GM12878 (cell line): Measurements from ENCODE around the gene ASF1B. TPM values are rescaled to one million over a fixed set of nuclear protein-coding genes. Genes with fewer than 3 reads are reported as not detected.

Source experiments
- ATAC-seq: fragments of 200-7000 bp; cut with Tn5 transposase; 3 replicates; pipeline ENCODE4 v1.9.1; 2020; ENCODE audit warnings: mild to moderate bottlenecking, moderate library complexity
- BruUV-seq: library from RNA; stranded (reverse); fragments of 400-500 nt; replicated peaks from 2 replicates; lab custom pipeline; 2021; lab: Mats Ljungman, UMichigan
- CTCF ChIA-PET: fragments of 300-600 bp; sonication (Branson Sonifier 250); formaldehyde crosslinking; extraction: SDS; loops from one replicate; lab custom pipeline; 2021; ENCODE audit warnings: inconsistent platforms; lab: Yijun Ruan, JAX
- POLR2A ChIA-PET: fragments of 350-600 bp; formaldehyde crosslinking; extraction: SDS; loops from one replicate; lab custom pipeline; 2021; ENCODE audit warnings: inconsistent platforms; lab: Charles Lee
- RAD21 ChIA-PET: fragments of 300-600 bp; sonication (Branson Sonifier 250); formaldehyde crosslinking; loops from one replicate; lab custom pipeline; 2023; ENCODE audit warnings: antibody characterized with exemption; ENCODE audit not compliant: unreplicated experiment; lab: Charles Lee
- SMC1A ChIA-PET: fragments of 300-600 bp; sonication (Branson Sonifier 250); formaldehyde crosslinking; loops from one replicate; lab custom pipeline; 2023; ENCODE audit not compliant: unreplicated experiment, uncharacterized antibody; lab: Charles Lee
- DNase-seq: peaks from one replicate; pipeline ENCODE4 v3.0.0-alpha.2; 2011; ENCODE audit warnings: low read depth, low spot score
- FAIRE-seq: peaks from 3 replicates; lab custom pipeline; 2011; peaks lifted over from hg19 to GRCh38; lab: Jason Lieb, UNC
- H2AFZ ChIP-seq: 2 replicates; pipeline ENCODE4 v1.6.0; 2011; ENCODE audit warnings: low read depth, low read length, control low read depth; ENCODE audit not compliant: control insufficient read depth
- H3K27ac ChIP-seq: 2 replicates; pipeline ENCODE4 v1.5.1; 2011; ENCODE audit warnings: control low read depth; ENCODE audit not compliant: control insufficient read depth, insufficient read depth
- H3K27me3 ChIP-seq, 2 experiments: replicated peaks in 1 of 2; 2 replicates each; pipeline versions ENCODE4 v1.6.0 to v1.6.1; 2011; ENCODE audit warnings: low read length in 1 of 2; ENCODE audit not compliant: control insufficient read depth in 2 of 2, insufficient read depth in 2 of 2
- H3K36me3 ChIP-seq, 2 experiments: 2 replicates each; pipeline ENCODE4 v1.5.1; 2011; ENCODE audit warnings: low read length in 1 of 2; ENCODE audit not compliant: control insufficient read depth in 2 of 2, insufficient read depth in 2 of 2
- H3K4me1 ChIP-seq: 2 replicates; pipeline ENCODE4 v1.6.1; 2011; ENCODE audit warnings: mild to moderate bottlenecking, low read length, moderate library complexity, mixed read lengths; ENCODE audit not compliant: control insufficient read depth, insufficient read depth
- H3K4me2 ChIP-seq: 2 replicates; pipeline ENCODE4 v1.6.0; 2011; ENCODE audit warnings: control low read depth; ENCODE audit not compliant: control insufficient read depth, insufficient read depth
- H3K4me3 ChIP-seq: fragments of 200-600 bp; sonication (generic); 2 replicates; pipeline ENCODE4 v1.5.1; 2016
- H3K79me2 ChIP-seq: 2 replicates; pipeline ENCODE4 v1.6.0; 2011; ENCODE audit warnings: low read length; ENCODE audit not compliant: control insufficient read depth, insufficient read depth
- H3K9ac ChIP-seq: 2 replicates; pipeline ENCODE4 v1.8.0; 2011; ENCODE audit warnings: low read length, control low read depth, mixed read lengths; ENCODE audit not compliant: control insufficient read depth, insufficient read depth
- H3K9me3 ChIP-seq: replicated peaks from 3 replicates; pipeline ENCODE4 v1.5.1; 2011; ENCODE audit warnings: mild to moderate bottlenecking, low read length; ENCODE audit not compliant: control insufficient read depth, insufficient read depth
- H4K20me1 ChIP-seq: 2 replicates; pipeline ENCODE4 v1.6.0; 2011; ENCODE audit not compliant: control insufficient read depth, insufficient read depth
- BRCA1 ChIP-seq: IDR thresholded peaks from 2 replicates; pipeline ENCODE4 v1.6.1; 2011; ENCODE audit warnings: low read depth, low read length, improper control_type of control experiment
- CHD2 ChIP-seq: IDR thresholded peaks from 2 replicates; pipeline ENCODE4 v1.6.1; 2011; ENCODE audit warnings: low read depth, low read length, improper control_type of control experiment, borderline replicate concordance
- CREB1 ChIP-seq: IDR thresholded peaks from 2 replicates; pipeline ENCODE4 v1.6.1; 2012; ENCODE audit warnings: low read depth, mild to moderate bottlenecking, inconsistent platforms
- GABPA ChIP-seq: IDR thresholded peaks from 2 replicates; pipeline ENCODE4 v1.6.1; 2014; ENCODE audit warnings: antibody characterized with exemption, low read depth, mild to moderate bottlenecking, inconsistent platforms
- IRF3 ChIP-seq: fragments of 450-650 bp; IDR thresholded peaks from 2 replicates; pipeline ENCODE4 v1.6.1; 2014; ENCODE audit warnings: mild to moderate bottlenecking
- NR2F1 ChIP-seq: fragments of 450-650 bp; conservative IDR thresholded peaks from 2 replicates; pipeline ENCODE4 v1.6.1; 2017; ENCODE audit warnings: mild to moderate bottlenecking
- RCOR1 ChIP-seq: conservative IDR thresholded peaks from 2 replicates; pipeline ENCODE4 v1.6.1; 2012; ENCODE audit warnings: low read depth, low read length, improper control_type of control experiment
- RELB ChIP-seq: fragments of 450-650 bp; IDR thresholded peaks from 2 replicates; pipeline ENCODE4 v1.6.1; 2017; ENCODE audit warnings: low read depth, mild to moderate bottlenecking, moderate library complexity
- RFX5 ChIP-seq: IDR thresholded peaks from 2 replicates; pipeline ENCODE4 v1.6.1; 2011; ENCODE audit warnings: low read depth, low read length, improper control_type of control experiment
- RUNX3 ChIP-seq: IDR thresholded peaks from 2 replicates; pipeline ENCODE4 v1.6.1; 2012; ENCODE audit warnings: low read length, inconsistent platforms
- TAF1 ChIP-seq: IDR thresholded peaks from 2 replicates; pipeline ENCODE4 v1.6.1; 2011; ENCODE audit warnings: mild to moderate bottlenecking, low read depth, low read length, borderline replicate concordance
- ZNF384 ChIP-seq: IDR thresholded peaks from 2 replicates; pipeline ENCODE4 v1.6.1; 2012; ENCODE audit warnings: low read depth, mild to moderate bottlenecking, low read length, improper control_type of control experiment, borderline replicate concordance
- ZNF622 ChIP-seq: fragments of 450-650 bp; IDR thresholded peaks from 2 replicates; pipeline ENCODE4 v1.6.1; 2017; ENCODE audit warnings: mild to moderate bottlenecking, inconsistent platforms
- WGBS: methylation state at CpG from one replicate; pipeline ENCODE4 v1.1.6; 2016; ENCODE audit warnings: low lambda C conversion rate; ENCODE audit not compliant: insufficient replicate concordance, insufficient coverage; ENCODE audit errors: missing lambda C conversion rate; 5-methylcytosine and 5-hydroxymethylcytosine counted together
- in situ Hi-C: fragments of 300-500 bp; cut with MboI; formaldehyde crosslinking; loops from 9 replicates; pipeline ENCODE4 v1.14.3; 2018; ENCODE audit warnings: mixed read lengths
- intact Hi-C: fragments of 100-400 bp; cut with micrococcal nuclease; formaldehyde crosslinking; loops from one replicate; pipeline ENCODE4 v1.14.2; 2022; ENCODE audit not compliant: unreplicated experiment
- polyA plus RNA-seq, 11 experiments: library from polyadenylated mRNA; depleted of rRNA in 4 of 11; unstranded in 6 of 11; stranded (reverse) in 5 of 11; fragments of >200 nt; fragmentation: Nextera tagmentation in 4 of 11; fragmentation: Illumina TruSeq in 1 of 11; extraction: Ambion mirVana in 4 of 11; extraction: Trizol in 1 of 11; gene quantifications; 1 replicate in 1 of 11; 2 replicates in 10 of 11; pipeline versions ENCODE4 v1.2.1 to v1.2.3, GENCODE V29; 2011 to 2016; ENCODE audit warnings: inconsistent platforms in 2 of 11, missing spikeins in 2 of 11, low read depth in 1 of 11
- total RNA-seq, 4 experiments: library from RNA; depleted of rRNA in 3 of 4; stranded (reverse); fragments of >200 nt in 3 of 4; fragmentation: Illumina TruSeq in 1 of 4; extraction: Trizol in 1 of 4; gene quantifications; 2 replicates each; pipeline versions ENCODE4 v1.2.1 to v1.2.3, GENCODE V29; 2013 to 2021
- TF ChIP-seq, protein P1 (sequence below): fragments of 450-650 bp; IDR thresholded peaks from 2 replicates; pipeline ENCODE4 v1.6.1; 2017; ENCODE audit warnings: mild to moderate bottlenecking, moderate library complexity

ASF1B gene
- total and polyA plus RNA-seq, 10 of the 15 experiments (the other 5 are each of a cell fraction or from before 2014, with no cell fraction given): 10.4 to 217 (median 90.2) TPM

- TF ChIP-seq, protein P1, sequence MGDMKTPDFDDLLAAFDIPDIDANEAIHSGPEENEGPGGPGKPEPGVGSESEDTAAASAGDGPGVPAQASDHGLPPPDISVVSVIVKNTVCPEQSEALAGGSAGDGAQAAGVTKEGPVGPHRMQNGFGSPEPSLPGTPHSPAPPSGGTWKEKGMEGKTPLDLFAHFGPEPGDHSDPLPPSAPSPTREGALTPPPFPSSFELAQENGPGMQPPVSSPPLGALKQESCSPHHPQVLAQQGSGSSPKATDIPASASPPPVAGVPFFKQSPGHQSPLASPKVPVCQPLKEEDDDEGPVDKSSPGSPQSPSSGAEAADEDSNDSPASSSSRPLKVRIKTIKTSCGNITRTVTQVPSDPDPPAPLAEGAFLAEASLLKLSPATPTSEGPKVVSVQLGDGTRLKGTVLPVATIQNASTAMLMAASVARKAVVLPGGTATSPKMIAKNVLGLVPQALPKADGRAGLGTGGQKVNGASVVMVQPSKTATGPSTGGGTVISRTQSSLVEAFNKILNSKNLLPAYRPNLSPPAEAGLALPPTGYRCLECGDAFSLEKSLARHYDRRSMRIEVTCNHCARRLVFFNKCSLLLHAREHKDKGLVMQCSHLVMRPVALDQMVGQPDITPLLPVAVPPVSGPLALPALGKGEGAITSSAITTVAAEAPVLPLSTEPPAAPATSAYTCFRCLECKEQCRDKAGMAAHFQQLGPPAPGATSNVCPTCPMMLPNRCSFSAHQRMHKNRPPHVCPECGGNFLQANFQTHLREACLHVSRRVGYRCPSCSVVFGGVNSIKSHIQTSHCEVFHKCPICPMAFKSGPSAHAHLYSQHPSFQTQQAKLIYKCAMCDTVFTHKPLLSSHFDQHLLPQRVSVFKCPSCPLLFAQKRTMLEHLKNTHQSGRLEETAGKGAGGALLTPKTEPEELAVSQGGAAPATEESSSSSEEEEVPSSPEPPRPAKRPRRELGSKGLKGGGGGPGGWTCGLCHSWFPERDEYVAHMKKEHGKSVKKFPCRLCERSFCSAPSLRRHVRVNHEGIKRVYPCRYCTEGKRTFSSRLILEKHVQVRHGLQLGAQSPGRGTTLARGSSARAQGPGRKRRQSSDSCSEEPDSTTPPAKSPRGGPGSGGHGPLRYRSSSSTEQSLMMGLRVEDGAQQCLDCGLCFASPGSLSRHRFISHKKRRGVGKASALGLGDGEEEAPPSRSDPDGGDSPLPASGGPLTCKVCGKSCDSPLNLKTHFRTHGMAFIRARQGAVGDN: no peak
Measured at GRCh38 chr19:14107581-14108461, 28.6 kb downstream of the ASF1B start (continued).

GRCh38 chr19:14106840-14107239 is 29.5 kb downstream of the ASF1B start:
- no TSS peak for BruUV-seq
- Histone ChIP-seq H3K4me1 (no peaks in the 10 kb centered on the region), H3K4me2 (no peak overlapping the region), H3K27me3 (no peaks in the 10 kb centered on the region), H3K79me2 (no peaks in the 10 kb centered on the region), H3K27ac (no peak overlapping the region), H3K9ac (no peak overlapping the region), H3K9me3 (no peaks in the 10 kb centered on the region), H4K20me1 (no peaks in the 10 kb centered on the region), H3K36me3 (peaks cover 4 to 6% of the 10 kb centered on the region in 2 experiments; a peak in 2 of 4 replicates), H3K4me3 (no peak overlapping the region), H2AFZ (no peak overlapping the region)
- ATAC-seq: no peak
- in situ Hi-C loops (no loop called here), intact Hi-C loops (no loop called here)
- 98% methylated on average over 11 of the region's 16 CpGs for WGBS
- ChIA-PET POLR2A (no interaction called here), SMC1A (no interaction called here), CTCF (no interaction called here), RAD21 (no interaction called here)
- no peak for DNase-seq
- FAIRE-seq: no peak
- TF ChIP-seq RUNX3 (no peak), RELB (no peak), IRF3 (no peak), NR2F1 (no peak), GABPA (no peak), CREB1 (no peak), ZNF384 (no peak), RCOR1 (no peak), RFX5 (no peak), BRCA1 (no peak), TAF1 (no peak), CHD2 (no peak), ZNF622 (no peak)
